ENCODE data around the gene NTNG1.

Gene NTNG1

DNA sequence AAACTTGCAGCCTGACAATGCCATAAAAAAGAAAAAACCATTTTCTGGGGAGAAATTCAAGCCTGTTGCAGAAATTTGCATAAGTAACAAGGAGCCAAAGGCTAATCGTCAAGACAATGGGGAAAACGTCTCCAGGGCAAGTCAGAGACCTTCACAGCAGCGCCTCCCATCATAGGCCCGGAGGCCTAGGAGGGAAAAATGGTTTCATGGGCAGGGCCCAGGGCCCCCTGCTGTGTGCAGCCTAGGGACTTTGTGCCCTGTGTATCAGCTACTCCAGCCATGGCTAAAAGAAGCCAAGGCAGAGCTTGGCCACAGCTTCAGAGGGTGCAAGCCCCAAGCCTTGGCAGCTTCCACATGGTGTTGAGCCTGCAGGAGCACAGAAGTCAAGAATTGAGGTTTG is 369.5 kb downstream of the NTNG1 start:
- DNase-seq (ENCODE audit: low spot score): no peak

GRCh38 chr1:107512836-107513235 is 372.0 kb downstream of the NTNG1 start:
- DNase-seq (ENCODE audit: low spot score): no peak

DNA sequence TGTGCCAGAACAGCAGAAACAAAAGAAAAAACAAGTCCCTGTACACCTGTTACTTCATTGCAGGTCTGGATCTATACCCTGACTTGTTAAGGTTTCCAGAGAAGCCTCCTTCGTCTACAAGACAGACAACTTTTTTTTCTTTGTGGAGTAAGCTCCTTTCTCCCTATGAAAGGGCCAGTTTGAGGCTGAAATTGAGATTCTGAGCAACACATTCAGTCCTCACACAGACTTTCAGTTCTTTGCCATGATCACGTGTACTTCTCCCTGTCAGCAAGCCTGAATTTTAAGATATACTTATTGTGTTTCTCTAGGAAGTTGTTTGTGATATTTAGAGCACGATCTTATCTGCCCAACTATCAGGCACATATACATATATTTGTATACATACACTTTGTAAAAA is 374.0 kb downstream of the NTNG1 start:
- DNase-seq (ENCODE audit: low spot score): no peak

DNA sequence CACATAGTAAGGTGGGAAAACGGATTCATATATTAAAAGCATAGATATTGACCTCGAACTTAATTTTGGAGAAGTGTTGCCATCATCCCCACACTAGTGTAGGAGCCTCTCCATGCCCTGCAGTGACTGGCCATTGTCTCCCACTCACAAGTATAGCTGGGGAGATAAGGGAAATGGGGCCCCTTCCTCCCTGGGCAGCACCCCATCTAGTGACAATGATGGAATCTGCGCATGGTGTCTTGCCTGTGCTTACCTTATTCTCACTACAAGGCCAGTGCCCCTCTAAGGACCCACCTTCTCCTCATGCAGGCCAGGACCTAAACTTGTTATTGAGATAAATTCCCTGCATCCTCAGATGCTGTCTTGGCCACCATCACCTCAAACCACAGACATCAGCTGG is 374.9 kb downstream of the NTNG1 start:
- DNase-seq (ENCODE audit: low spot score): no peak

DNA sequence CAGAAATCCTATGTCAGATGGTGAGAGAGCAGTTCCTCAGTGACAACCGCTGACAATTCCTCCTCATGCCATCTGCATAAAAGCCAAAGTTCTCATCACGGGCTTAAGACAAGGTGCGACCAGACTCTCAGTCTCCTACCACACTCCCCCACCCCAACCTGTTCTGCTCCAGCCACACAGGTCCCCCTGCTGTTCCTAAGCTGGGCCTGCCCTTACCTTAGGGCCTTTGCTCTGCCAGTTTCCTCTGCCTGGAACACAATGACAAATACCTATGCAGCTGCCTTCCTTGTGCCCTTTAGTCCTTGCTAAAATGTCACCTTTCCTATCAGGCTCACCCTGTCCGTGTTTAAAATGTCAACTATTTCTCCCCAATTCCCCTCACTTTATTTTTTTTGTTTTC is 382.2 kb downstream of the NTNG1 start:
- no peak for DNase-seq (ENCODE audit: low spot score)

GRCh38 chr1:107523736-107524135 is 382.9 kb downstream of the NTNG1 start:
- DNase-seq (ENCODE audit: low spot score): no peak

DNA sequence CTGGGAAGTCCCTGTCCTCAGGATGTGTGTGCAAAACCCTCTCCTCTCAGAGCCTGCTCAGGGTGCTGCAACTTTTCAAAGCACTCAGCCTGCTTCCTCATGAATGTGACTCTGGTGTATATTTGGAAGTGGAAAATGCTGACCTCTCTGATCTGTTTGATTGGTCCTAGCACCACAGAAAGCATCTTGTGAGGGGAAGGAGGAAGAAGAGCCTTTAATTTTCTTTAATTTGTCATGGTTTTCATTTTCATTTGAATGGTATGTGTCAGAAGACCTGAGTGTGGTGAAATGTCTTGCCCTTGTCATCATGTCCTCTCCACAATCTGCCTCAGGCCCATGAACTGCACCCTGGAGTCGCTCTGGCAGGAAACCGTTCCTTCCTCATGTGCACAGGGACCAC is 383.5 kb downstream of the NTNG1 start:
- DNase-seq (ENCODE audit: low spot score): no peak

DNA sequence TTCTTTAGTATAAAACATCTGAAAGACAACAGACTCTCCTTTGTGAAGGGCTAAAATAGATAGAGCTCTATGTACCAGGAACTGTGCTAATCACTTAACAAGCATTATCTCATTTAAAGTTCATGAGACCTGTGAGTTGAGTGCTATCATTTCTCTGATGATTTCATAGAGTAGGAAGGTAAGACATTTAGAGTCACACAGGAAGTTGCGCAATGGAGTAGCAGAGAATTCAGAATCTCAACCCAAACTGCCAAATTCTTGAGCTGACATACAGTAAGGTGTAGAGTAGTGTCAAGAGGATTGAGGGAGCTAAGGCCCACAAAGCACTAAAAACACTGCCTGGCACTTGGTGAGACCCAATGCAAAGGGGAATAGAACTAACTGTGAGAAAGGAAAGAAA is 384.3 kb downstream of the NTNG1 start:
- DNase-seq (ENCODE audit: low spot score): no peak

- no peak for DNase-seq (ENCODE audit: low spot score)
Observed at GRCh38 chr1:107525961-107526360, 385.1 kb downstream of the NTNG1 start.

DNA sequence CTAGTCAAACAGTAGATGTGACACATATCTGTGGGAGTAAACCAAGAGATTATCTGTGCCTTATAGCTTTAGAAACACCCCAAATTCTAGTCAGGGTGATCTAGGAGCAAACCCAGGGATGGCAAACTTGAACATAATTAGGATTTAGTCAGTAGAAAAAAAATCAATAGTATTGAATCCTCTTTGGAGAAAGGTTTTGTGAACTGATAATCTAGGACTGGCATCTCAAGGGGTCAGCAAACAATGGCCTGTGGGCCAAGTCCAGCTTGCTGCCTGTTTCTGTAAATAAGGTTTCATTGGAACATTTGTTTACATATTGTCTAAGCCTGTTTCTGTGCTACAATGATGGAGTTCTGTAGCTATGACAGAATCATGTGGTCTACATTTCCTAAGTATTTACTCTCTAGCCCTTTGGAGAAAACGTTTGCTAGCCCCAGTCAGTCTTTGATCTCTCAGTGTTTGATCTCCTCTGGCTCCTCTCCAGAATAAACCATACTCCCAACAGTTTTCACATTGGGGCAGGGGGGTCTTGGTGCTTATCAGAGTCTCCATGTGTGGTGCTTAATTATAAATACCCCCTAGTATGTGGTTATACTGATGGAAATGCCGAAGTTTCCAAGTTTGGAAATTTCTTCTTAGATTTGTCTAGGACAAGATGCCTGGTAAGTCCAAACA is 385.8 kb downstream of the NTNG1 start:
- DNase-seq (ENCODE audit: low spot score): no peak

GRCh38 chr1:107529511-107530149 is 388.8 kb downstream of the NTNG1 start:
- DNase-seq (ENCODE audit: low spot score): peak; percentile 68

DNA sequence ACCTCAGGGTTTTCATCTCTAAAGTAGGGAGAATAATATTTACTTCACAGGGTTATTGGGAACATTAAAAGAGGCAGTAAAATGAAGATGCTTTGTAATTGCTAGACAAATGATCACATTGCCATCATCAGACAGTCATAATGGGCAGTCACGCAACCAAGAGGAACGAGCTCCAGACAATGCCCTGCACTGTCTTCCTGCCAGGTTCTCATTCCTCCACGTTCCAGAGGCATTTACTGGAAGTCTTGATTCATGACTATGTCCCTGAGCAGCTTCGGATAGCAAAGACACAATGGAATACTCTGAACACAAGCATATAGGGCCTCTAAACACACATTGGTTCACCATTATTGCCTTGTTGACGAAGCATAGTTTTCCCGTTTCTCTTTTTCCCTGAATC is 389.7 kb downstream of the NTNG1 start:
- DNase-seq (ENCODE audit: low spot score): no peak

DNA sequence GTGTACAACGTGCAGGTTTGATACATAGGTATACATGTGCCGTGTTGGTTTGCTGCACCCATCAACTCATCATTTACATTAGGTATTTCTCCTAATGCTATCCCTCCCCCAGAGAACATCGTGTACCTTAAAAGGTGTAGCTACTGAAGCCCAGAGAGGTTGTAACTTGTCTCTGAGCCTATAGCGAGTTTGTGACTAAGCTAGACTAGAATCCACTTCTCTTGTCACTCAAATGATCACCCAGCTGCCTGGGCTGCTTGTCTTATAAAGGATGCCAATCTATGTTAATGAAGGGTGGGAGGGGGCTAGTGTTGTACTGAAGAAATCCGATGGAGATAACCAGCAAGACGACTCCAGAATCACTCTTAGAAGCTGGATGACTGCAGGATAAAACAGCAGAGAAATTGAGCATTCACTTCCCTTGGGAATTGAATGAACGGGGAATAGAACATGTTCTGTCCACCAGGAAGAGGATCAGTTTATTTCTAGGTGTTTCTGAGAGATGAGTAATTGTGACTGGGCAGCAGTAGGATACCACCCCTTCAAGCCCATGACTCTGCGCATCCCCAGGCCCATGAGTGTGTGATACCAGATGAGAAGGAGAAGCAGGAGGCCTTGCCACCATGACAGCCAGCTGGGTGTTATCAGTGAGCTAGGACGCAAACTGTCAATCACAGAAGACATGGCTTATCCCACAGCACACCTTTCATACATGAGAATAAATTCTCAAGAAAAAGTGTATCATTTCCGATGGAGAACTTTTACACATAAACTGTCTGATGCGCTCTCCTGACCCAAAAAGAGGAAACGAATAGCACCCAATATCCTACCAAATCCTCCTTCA is 390.4 kb downstream of the NTNG1 start:
- DNase-seq (ENCODE audit: low spot score): no peak

GRCh38 chr1:107532318-107532717 is 391.5 kb downstream of the NTNG1 start:
- no peak for DNase-seq (ENCODE audit: low spot score)
